ENCODE results near the gene ZNF366. TPM values are rescaled to one million over a fixed set of nuclear protein-coding genes. Genes with fewer than 3 reads are reported as not detected.

The ZNF366 gene
- polyA plus RNA-seq, 2 of the 4 experiments (the other 2 are of a cell fraction): not detected

- no peak for TF ChIP-seq HMGXB4 (CRISPR knock-in tag; IDR thresholded peaks at IDR 0.05; ENCODE audit: borderline replicate concordance)
- TF ChIP-seq MYC (IDR thresholded peaks at IDR 0.05; ENCODE audit: borderline replicate concordance, low read length): no peak
- no peak for TF ChIP-seq BHLHE40 (IDR thresholded peaks at IDR 0.05; ENCODE audit: low read depth, low read length)
- no peak for TF ChIP-seq ELK1 (IDR thresholded peaks at IDR 0.05; ENCODE audit: low read depth, low read length)
- TF ChIP-seq CEBPB (IDR thresholded peaks at IDR 0.05): no peak
- TF ChIP-seq HEYL (CRISPR knock-in tag; IDR thresholded peaks at IDR 0.05): no peak
- TF ChIP-seq HES2 (IDR thresholded peaks at IDR 0.05): no peak
- TF ChIP-seq ATOH8 (CRISPR knock-in tag; IDR thresholded peaks at IDR 0.05; ENCODE audit: low read depth): no peak
- no peak for TF ChIP-seq TFCP2L1 (CRISPR knock-in tag; IDR thresholded peaks at IDR 0.05)
- TF ChIP-seq KDM5A (IDR thresholded peaks at IDR 0.05): no peak
- TF ChIP-seq CHD4 (IDR thresholded peaks at IDR 0.05; ENCODE audit: borderline replicate concordance): no peak
- no peak for TF ChIP-seq PBX3 (IDR thresholded peaks at IDR 0.05)
- TF ChIP-seq RAD21 (conservative IDR thresholded peaks at IDR 0.05 in 1 of 2, IDR thresholded peaks at IDR 0.05 in 1 of 2): no peak
- TF ChIP-seq RNF2 (IDR thresholded peaks at IDR 0.05; ENCODE audit: borderline replicate concordance, low read depth): no peak
- H3K4me3 ChIP-seq: no peak overlapping the region
- 41% methylated on average over 1 of the region's 1 CpG for WGBS (ENCODE audit: missing lambda C conversion rate)
- ChIA-PET POLR2A (no interaction called here), CTCF (interaction anchor here (0.6 to 1.0 kb wide), 2 partner anchors 18 to 27 kb away, joined by 3 read pairs; no protein-coding TSS in a partner anchor)
- FAIRE-seq: no peak
- no peak for ATAC-seq
- H3K27ac ChIP-seq: no peak overlapping the region
- H3K4me2 ChIP-seq: no peak overlapping the region
- no peak for DNase-seq (ENCODE audit: low read depth in 1 of 2, low spot score in 1 of 2)
- no peaks in the 10 kb centered on the region for H3K9me3 ChIP-seq
- 0 out of 3 replicates have a peak, but pooled peaks cover 7% of the 10 kb centered on the region for H3K4me1 ChIP-seq
Observed at GRCh38 chr5:72428669-72429068, 78.5 kb downstream of the ZNF366 start.

- ChIA-PET POLR2A (no interaction called here), CTCF (no interaction called here)
- ATAC-seq (0 out of 6 replicates have a peak, but pooled peaks of 1 of the 2 experiments have one; percentile 23), FAIRE-seq (no peak), DNase-seq (ENCODE audit: low read depth in 1 of 2, low spot score in 1 of 2) (no peak)
- Histone ChIP-seq H3K27ac (no peak overlapping the region), H3K4me3 (no peak overlapping the region), H3K9me3 (no peaks in the 10 kb centered on the region), H3K4me2 (no peak overlapping the region), H3K4me1 (0 out of 3 replicates have a peak, but pooled peaks cover 7% of the 10 kb centered on the region)
- 64% methylated on average over 6 of the region's 6 CpGs for WGBS (ENCODE audit: missing lambda C conversion rate)
- TF ChIP-seq RFX5 (IDR thresholded peaks at IDR 0.05) (no peak), NFE2L2 (conservative IDR thresholded peaks at IDR 0.05; ENCODE audit: low read length) (no peak), JUN (IDR thresholded peaks at IDR 0.05) (no peak), MAFK (IDR thresholded peaks at IDR 0.05; ENCODE audit: partially characterized antibody) (no peak), HOXB13 (CRISPR knock-in tag; IDR thresholded peaks at IDR 0.05; ENCODE audit: low read depth) (no peak), GATA3 (IDR thresholded peaks at IDR 0.05; ENCODE audit: borderline replicate concordance) (no peak), CTCF (IDR thresholded peaks at IDR 0.05) (no peak), ZFP36 (IDR thresholded peaks at IDR 0.05; ENCODE audit: borderline replicate concordance, partially characterized antibody) (no peak), HOXB5 (CRISPR knock-in tag; IDR thresholded peaks at IDR 0.05) (no peak), PHF8 (IDR thresholded peaks at IDR 0.05; ENCODE audit: borderline replicate concordance, low read depth) (no peak), RARB (CRISPR knock-in tag; IDR thresholded peaks at IDR 0.05) (no peak), HMGXB4 (CRISPR knock-in tag; IDR thresholded peaks at IDR 0.05; ENCODE audit: borderline replicate concordance) (no peak)
Observed at GRCh38 chr5:72427488-72428437, 79.4 kb downstream of the ZNF366 start.

All from A549 (cell line).